ENCODE results near the gene KAZALD1.

Gene KAZALD1

DNA sequence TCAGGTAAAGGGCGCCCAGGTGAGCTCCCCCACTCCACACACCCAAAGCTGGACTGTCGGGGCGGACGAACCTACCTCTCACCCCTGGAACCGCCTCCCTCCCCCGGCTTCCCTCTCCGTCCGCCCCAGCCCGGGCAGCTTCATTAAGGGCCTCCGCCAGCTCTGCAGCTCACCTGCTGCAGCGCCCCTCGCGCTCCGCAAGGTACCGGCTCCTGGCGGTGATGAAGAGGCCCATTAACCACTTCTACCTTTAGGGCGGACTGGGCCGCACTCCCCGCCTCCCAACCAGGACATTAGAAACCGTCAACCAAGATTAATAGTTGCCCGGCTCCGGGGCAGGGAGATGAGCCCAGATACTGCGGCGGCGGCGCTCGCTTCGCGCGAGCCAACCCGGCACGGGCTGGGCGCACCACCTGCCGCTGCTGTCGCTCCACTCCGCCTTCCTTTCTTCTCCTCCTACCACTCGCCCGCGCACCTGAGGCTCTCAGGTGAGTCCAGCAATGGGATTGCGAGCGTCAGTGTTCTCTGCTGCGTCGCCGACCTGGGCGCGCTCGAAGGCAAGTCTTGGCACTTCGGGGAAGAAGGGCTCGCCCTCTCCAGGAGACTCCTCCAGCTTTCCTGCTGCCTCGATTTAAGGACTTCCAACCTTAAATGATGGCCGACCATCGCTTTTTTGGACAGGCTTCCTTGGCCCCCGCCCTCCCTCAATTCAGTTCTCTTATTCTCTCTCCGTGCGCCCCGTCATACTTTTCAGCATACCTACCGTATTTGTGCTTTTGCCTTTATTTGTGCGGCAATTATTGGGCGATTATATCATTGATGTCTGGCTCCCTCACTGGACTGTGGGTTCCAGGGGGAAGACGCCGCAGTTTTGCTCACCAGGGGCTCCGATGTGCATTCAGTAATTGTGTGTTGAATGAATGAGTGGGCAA is 13.6 kb upstream of the KAZALD1 start:
- DNase-seq: no peak

GRCh38 chr10:101050208-101051069 is 11.3 kb upstream of the KAZALD1 start:
- no peak for DNase-seq

DNA sequence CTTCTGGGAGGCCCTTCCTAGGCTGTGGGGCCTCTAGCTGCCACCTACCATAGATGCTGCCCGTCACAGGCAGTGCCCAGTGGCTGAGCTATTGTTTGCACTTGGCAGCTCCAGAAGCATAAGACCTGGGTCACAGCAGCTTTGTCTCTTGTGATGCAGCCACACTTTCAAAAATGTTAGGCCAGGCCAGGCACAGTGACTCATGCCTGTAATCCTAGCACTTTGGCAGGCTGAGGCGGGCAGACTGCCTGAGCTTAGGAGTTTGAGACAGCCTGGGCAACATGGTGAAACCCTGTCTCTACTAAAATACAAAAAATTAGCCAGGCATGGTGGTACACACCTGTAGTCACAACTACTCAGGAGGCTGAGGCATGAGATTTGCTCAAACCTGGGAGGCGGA is 9.5 kb upstream of the KAZALD1 start:
- no peak for DNase-seq

DNA sequence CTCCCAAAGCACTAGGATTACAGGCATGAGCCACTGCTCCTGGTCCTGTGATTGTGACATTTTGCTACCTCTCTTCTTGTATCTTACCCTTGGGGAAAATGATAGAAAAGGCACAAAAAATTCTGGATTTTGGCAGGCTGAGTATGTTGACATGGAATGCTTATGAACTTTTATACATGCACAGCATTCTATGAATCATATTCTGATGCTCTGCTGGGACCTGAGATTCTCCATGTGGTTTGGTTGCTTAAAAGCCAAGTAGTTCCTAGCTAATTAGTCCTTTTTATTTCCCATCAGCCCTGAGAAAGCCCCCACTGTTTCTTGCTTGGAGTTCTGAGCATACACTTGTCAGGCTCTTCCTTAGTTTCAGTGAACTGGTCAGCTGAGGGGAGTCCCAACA is 8.3 kb upstream of the KAZALD1 start:
- DNase-seq: no peak

DNA sequence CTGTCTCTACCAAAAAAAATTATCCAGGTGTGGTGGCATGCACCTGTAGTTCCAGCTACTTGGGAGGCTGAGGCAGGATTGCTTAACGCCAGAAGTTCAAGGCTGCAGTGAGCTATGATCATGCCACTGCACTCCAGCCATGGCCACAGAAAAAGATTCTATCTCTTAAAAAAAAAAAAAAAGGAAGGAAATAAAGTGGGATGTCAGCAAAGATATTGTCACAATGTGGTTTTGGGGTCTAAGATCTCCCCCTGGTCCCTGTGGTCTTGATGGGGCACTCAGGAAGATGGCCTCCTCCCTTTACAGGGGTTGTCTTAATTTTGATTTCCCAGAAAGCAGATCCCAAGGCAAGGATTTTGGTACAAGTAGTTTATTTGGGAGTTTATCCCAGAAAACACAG is 7.4 kb upstream of the KAZALD1 start:
- DNase-seq: peak; percentile 81

GRCh38 chr10:101054876-101055275 is 6.9 kb upstream of the KAZALD1 start:
- DNase-seq: no peak

- DNase-seq: no peak
Measured at GRCh38 chr10:101055411-101055810, 6.4 kb upstream of the KAZALD1 start.

DNA sequence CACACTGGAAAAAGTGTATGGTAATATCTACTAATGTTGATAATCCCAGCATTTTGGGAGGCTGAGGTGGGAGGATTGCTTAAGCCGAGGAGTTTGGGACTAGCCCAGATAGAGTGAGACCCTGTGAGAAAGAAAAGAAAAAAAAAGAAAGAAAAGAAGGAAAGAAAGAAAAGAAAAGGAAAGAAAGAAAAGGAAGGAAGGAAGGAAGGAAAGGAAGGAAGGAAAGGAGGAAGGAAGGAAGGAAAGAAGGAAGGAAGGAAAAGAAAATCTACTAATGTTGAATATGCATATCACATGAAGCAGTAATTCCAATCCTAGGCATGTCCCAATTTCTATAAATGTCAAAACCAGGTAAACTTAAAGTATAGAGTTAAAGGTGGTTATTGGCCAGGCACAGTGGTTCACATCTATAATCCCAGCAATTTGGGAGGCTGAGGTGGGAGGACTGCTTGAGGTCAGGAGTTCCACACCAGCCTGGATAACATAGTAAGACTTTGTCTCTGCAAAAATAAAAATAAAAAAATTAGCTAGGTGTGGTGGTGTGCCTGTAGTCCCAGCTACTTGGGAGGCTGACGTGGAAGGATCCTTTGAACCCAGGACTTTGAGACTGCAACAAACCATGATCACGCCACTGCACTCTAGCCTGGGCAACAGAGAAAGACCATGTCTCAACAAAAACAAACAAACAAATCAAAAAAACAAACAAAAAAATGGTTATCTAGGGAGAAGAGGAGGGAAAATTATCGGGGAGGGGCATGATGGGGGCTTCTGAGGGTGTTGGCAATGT is 5.2 kb upstream of the KAZALD1 start:
- DNase-seq: no peak

DNA sequence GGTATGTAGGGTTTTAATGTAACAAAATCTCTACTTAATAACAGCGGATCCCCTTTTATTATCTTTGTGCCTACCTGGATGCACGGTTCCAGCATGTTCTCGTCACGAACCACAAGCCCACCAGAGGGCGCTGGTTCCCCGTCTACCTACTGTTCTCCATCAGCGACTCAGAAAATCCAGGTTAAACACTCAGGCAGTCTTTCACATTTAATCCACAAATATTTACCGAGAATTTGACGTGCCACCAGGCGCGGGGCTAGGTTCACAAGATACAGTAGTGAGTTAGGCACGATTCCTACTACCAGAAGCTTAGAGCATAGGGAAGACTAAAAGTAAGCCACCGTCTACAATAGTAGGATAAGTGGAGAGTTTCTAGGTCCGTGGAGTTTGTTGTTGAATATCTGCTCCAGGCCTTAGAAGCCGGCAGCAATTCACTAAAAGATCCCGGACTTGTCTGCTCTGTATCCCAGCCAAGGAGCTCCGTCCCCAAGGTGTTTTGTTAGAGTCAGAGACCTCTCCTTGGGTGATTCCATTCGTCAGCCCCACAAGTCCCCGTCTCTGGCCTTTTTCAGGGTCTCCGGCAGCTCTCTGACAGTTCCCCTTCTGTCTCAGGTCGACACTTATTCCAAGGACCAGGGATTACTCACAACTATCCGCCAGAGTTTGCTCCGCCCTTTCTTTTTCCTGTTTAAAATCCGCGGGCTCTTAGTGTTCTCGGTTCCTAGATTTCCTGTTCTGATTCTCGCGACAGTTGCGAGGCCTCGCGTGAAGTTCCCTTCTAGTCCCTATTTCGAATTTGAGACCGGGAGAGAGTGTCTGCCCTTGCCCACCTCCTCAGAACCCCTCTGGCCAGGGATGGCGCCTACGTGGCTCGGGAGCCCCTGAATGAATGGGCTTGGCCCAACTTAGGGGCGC is 1.5 kb upstream of the KAZALD1 start:
- peak; percentile 87 for DNase-seq

DNA sequence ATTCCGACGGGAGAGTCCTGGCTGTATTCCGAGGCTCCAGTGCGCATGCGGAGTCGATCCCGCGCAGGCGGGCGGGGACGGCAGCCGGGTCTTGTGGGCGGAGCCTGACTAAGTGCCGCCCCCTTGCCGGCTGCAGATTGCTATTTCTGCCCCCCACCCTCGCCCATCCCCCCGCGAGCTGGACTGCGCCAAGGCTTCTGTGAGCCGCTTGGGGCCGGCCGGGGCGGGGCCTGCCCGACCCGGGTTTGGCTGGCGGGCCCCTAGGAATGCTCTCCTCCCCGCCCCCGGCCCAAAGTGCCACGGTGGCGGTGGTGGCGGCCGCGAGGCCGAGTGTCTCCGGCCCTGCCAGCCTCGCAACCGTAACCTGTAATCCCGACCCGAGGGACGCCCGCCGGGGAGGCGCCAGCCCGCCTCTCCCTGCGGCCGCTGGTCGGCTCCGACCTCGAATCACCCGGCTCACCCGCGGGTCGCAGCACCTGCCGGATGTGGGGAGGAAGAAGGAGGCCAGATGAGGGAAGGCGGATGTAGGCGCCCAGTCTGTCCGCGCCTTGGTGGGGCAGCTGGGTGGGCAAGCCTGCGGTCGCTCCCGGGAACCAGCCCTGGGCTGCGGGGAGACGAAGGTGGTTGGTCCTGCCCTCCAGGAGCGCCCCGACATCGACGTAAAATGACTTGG is 702 bp upstream of the KAZALD1 start:
- peak; percentile 84 for DNase-seq

DNA sequence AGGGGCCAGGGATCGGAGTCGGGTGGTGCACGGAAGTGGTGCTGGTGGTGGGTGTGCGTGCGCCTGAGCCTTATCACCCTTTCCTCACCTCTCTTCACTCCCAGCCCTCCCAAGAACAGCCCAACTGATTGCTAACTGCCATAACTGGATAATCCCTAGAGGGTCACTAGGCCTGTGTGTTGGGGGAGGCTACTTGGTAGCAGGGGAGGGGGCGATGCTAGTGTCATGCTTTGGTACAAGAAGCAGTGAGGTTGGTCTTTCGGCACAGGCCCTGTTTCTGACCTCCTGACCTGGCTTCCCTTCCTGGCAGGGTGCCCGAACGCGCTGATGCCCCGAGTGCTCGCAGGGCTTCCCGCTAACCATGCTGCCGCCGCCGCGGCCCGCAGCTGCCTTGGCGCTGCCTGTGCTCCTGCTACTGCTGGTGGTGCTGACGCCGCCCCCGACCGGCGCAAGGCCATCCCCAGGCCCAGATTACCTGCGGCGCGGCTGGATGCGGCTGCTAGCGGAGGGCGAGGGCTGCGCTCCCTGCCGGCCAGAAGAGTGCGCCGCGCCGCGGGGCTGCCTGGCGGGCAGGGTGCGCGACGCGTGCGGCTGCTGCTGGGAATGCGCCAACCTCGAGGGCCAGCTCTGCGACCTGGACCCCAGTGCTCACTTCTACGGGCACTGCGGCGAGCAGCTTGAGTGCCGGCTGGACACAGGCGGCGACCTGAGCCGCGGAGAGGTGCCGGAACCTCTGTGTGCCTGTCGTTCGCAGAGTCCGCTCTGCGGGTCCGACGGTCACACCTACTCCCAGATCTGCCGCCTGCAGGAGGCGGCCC is 652 bp downstream of the KAZALD1 start:
- DNase-seq: peak; percentile 53

GRCh38 chr10:101063050-101063525 is 1.3 kb downstream of the KAZALD1 start:
- peak; percentile 34 for DNase-seq

GRCh38 chr10:101063548-101064414 is 2.0 kb downstream of the KAZALD1 start:
- DNase-seq: peak; percentile 41

- no peak for DNase-seq
Measured at GRCh38 chr10:101064415-101065030, 2.7 kb downstream of the KAZALD1 start.

- DNase-seq: no peak
Measured at GRCh38 chr10:101065481-101066145, 3.8 kb downstream of the KAZALD1 start.

- DNase-seq: peak; percentile 77
Measured at GRCh38 chr10:101066146-101066895, 4.5 kb downstream of the KAZALD1 start.

- no peak for DNase-seq
Measured at GRCh38 chr10:101066896-101067355, 5.1 kb downstream of the KAZALD1 start.
